Measurements from ENCODE around the gene TAAR8. TPM values are rescaled to one million over a fixed set of nuclear protein-coding genes. Genes with fewer than 3 reads are reported as not detected.
"Not testable (repeated sequence)": the region's sequence is repeated elsewhere in the genome, so short reads cannot be mapped to it uniquely, and the experiment has no call there.

TAAR8 gene
- total RNA-seq, 4 donors from 2014 or later, result not detected

DNA sequence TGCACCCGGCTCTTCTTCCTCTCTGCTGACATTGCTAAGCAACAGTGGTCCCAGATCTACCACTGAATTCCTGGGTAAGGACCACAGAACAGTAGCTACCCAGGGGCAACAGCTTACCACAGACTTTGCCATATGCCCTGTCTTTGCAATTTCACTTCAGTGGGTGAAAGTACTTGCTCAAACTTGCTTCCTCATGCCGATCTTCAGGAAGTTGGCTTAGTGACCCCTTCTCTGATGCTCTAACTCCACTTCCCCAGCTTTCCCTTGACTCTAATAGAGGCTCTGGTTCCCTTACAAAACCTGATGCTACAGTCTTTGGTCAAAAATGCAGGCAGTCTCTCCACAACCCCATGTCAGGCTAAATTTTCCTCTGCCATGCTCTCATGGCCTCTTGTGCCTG is 40.4 kb downstream of the TAAR8 start:
- TF ChIP-seq, protein P1, sequence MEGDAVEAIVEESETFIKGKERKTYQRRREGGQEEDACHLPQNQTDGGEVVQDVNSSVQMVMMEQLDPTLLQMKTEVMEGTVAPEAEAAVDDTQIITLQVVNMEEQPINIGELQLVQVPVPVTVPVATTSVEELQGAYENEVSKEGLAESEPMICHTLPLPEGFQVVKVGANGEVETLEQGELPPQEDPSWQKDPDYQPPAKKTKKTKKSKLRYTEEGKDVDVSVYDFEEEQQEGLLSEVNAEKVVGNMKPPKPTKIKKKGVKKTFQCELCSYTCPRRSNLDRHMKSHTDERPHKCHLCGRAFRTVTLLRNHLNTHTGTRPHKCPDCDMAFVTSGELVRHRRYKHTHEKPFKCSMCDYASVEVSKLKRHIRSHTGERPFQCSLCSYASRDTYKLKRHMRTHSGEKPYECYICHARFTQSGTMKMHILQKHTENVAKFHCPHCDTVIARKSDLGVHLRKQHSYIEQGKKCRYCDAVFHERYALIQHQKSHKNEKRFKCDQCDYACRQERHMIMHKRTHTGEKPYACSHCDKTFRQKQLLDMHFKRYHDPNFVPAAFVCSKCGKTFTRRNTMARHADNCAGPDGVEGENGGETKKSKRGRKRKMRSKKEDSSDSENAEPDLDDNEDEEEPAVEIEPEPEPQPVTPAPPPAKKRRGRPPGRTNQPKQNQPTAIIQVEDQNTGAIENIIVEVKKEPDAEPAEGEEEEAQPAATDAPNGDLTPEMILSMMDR (IDR thresholded peaks at IDR 0.05), result no peak
- TF ChIP-seq POLR2A (IDR thresholded peaks at IDR 0.05), result no peak

DNA sequence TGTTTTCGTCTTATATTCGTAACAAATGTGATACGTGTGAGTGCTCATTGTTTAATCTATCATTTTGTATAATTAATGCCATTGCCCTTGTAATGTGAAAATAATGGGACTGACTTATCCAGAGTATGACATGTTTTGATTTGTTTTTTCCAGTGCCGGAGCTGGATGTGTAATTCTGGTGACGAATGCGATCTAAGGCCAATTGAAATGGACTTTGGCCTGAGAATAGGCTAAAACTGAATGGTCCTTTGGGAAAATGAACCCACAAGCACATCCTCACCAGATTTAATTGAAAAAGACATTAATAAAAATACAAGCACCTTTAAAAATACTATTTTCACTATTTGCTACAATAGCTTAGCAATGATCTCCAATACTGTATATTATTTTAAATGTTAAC is 43.7 kb downstream of the TAAR8 start:
- no peaks in the 10 kb centered on the region for H3K4me1 ChIP-seq
- intact Hi-C loops (cut with DNase I), result no loop called here
- TF ChIP-seq POLR2A (IDR thresholded peaks at IDR 0.05), result no peak
- TF ChIP-seq, protein P1 (IDR thresholded peaks at IDR 0.05), result no peak
- 72 to 73% methylated on average over 6 of the region's 6 CpGs for WGBS, 2 donors
- H3K9me3 ChIP-seq, result no peaks in the 10 kb centered on the region
- no peak overlapping the region for H3K4me3 ChIP-seq (replicated peaks in 1 of 3)
- no peak for DNase-seq
- no peaks in the 10 kb centered on the region for H3K27me3 ChIP-seq
- no peak overlapping the region for H3K27ac ChIP-seq
- no peaks in the 10 kb centered on the region for H3K36me3 ChIP-seq

More for the DNA sequence above, 40.4 kb downstream of the TAAR8 start:
- H3K9me3 ChIP-seq, result no peaks in the 10 kb centered on the region
- WGBS, 2 donors, result 74 to 75% methylated on average over 2 of the region's 2 CpGs
- no peak overlapping the region for H3K4me3 ChIP-seq (replicated peaks in 1 of 3)
- H3K36me3 ChIP-seq, result no peaks in the 10 kb centered on the region
- no peaks in the 10 kb centered on the region for H3K27me3 ChIP-seq
- no peak for DNase-seq
- intact Hi-C loops (cut with DNase I), result no loop called here
- no peaks in the 10 kb centered on the region for H3K4me1 ChIP-seq
- H3K27ac ChIP-seq, result no peak overlapping the region

- 35 to 39% methylated on average over 3 of the region's 3 CpGs for WGBS, 2 donors
- no peak for DNase-seq
- Histone ChIP-seq H3K27me3 (no peaks in the 10 kb centered on the region), H3K4me1 (no peaks in the 10 kb centered on the region), H3K9me3 (no peaks in the 10 kb centered on the region), H3K36me3 (no peaks in the 10 kb centered on the region), H3K27ac (no peak overlapping the region), H3K4me3 (replicated peaks in 1 of 3) (no peak overlapping the region)
- TF ChIP-seq POLR2A (IDR thresholded peaks at IDR 0.05), result no peak
- TF ChIP-seq, protein P1 (IDR thresholded peaks at IDR 0.05), result peak in 1 of 6 experiments; percentile 17
- intact Hi-C loops (cut with DNase I), result no loop called here
These were observed 46.0 kb downstream of the TAAR8 start for GRCh38 chr6:132598473-132598872.

DNA sequence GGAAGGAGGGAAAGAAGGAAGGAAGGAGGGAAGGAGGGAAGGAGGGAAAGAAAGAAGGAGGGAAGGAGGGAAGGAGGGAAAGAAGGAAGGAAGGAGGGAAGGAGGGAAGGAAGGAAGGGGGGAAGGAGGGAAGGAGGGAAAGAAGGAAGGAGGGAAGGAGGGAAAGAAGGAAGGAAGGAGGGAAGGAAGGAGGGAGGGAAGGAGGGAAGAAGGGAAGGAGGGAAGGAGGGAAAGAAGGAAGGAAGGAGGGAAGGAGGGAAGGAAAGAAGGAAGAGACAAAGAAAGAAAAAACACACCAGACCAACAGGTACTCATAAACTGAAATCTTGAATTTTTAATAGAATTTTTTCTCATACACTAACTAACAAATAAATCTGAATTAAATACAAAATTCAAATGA is 48.4 kb downstream of the TAAR8 start:
- DNase-seq; H3K36me3 ChIP-seq; H3K27me3 ChIP-seq; H3K27ac ChIP-seq; H3K4me3 ChIP-seq (replicated peaks in 1 of 3); intact Hi-C loops (cut with DNase I); H3K4me1 ChIP-seq; H3K9me3 ChIP-seq: not testable (repeated sequence)

Small RNA genes within 50 kb of the gene (small RNA-seq; reads per million reads assigned to genes)
- gene TAAR7P, result not detected

Other genes with a start within 250 kb of the TAAR8 start
- 1 to 10 TPM; 1.3 to 3.8 (median 1.5) TPM for gene MOXD1, start 151.2 kb upstream of the TAAR8 start, total RNA-seq
- gene STX7, start 39.6 kb upstream of the TAAR8 start, total RNA-seq, result 10 to 100 TPM; 45.7 to 70.6 (median 53.2) TPM
- not detected for gene TAAR9, start 14.4 kb upstream of the TAAR8 start, total RNA-seq
- not detected for gene TAAR6, start 17.6 kb downstream of the TAAR8 start, total RNA-seq
- not detected for gene TAAR5, start 37.1 kb downstream of the TAAR8 start, total RNA-seq
- gene TAAR2, start 71.6 kb downstream of the TAAR8 start, total RNA-seq, result not detected
- not detected for gene TAAR1, start 106.5 kb downstream of the TAAR8 start, total RNA-seq
- 1 to 10 TPM in 1 of 4 donors, under 1 TPM in 3; 0.46 to 5.8 (median 0.76) TPM for gene VNN1, start 161.4 kb downstream of the TAAR8 start, total RNA-seq
- gene VNN2, start 205.2 kb downstream of the TAAR8 start, total RNA-seq, result 1 to 10 TPM in 2 of 4 donors, under 1 TPM in 1, not detected in 1; 0.78 to 4.0 (median 1.2) TPM
- 10 to 100 TPM; 18.0 to 25.8 (median 23.5) TPM for gene SLC18B1, start 246.0 kb downstream of the TAAR8 start, total RNA-seq